Spleen (tissue), 13 donors: Measurements from ENCODE around the gene ZDHHC1. TPM values are rescaled to one million over a fixed set of nuclear protein-coding genes. Genes with fewer than 3 reads are reported as not detected.

ENCODE experiments used
- DNase-seq: peaks from one replicate; pipeline ENCODE4 v3.0.0-alpha.2; 2020
- H3K27ac ChIP-seq, 8 donors: fragments of 200-600 bp; sonication (generic) in 7 of 8; 1 replicate in 4 of 8; 2 replicates in 4 of 8; pipeline versions ENCODE4 v1.5.0 to v1.8.0; 2016 to 2021; ENCODE audit warnings: inconsistent platforms in 4 of 8, mild to moderate bottlenecking in 4 of 8, moderate library complexity in 1 of 8
- H3K27me3 ChIP-seq, 7 donors: fragments of 200-600 bp; sonication (generic) in 6 of 7; replicated peaks in 1 of 7; 1 replicate in 4 of 7; 2 replicates in 3 of 7; pipeline versions ENCODE4 v1.5.0 to v1.8.0; 2016 to 2021; ENCODE audit warnings: inconsistent platforms in 3 of 7, mild to moderate bottlenecking in 1 of 7
- H3K36me3 ChIP-seq, 6 donors: fragments of 200-600 bp; sonication (generic) in 5 of 6; 1 replicate in 4 of 6; 2 replicates in 2 of 6; pipeline versions ENCODE4 v1.5.0 to v1.8.0; 2016 to 2021; ENCODE audit warnings: inconsistent platforms in 2 of 6
- H3K4me1 ChIP-seq, 6 donors: fragments of 200-600 bp; sonication (generic) in 5 of 6; 1 replicate in 3 of 6; 2 replicates in 3 of 6; pipeline versions ENCODE4 v1.5.0 to v1.8.0; 2016 to 2021; ENCODE audit warnings: inconsistent platforms in 3 of 6
- H3K4me3 ChIP-seq, 8 donors: fragments of 200-600 bp; sonication (generic) in 7 of 8; 1 replicate in 4 of 8; 2 replicates in 4 of 8; pipeline versions ENCODE4 v1.5.0 to v1.8.0; 2016 to 2021; ENCODE audit warnings: inconsistent platforms in 4 of 8, mild to moderate bottlenecking in 4 of 8, moderate library complexity in 2 of 8
- H3K9me3 ChIP-seq, 8 donors: fragments of 200-600 bp; sonication (generic) in 7 of 8; 1 replicate in 4 of 8; 2 replicates in 4 of 8; pipeline versions ENCODE4 v1.5.0 to v1.8.0; 2016 to 2021; ENCODE audit warnings: inconsistent platforms in 4 of 8
- POLR2A ChIP-seq, 3 donors: fragments of 450-650 bp; IDR thresholded peaks; one replicate each; pipeline ENCODE4 v1.5.1; 2017; ENCODE audit warnings: antibody characterized with exemption in 3 of 3, mild to moderate bottlenecking in 1 of 3
- POLR2AphosphoS5 ChIP-seq, 3 donors: sonication (generic); formaldehyde crosslinking; IDR thresholded peaks; one replicate each; pipeline ENCODE4 v1.5.1; 2017; ENCODE audit warnings: antibody characterized with exemption in 3 of 3
- WGBS, 5 donors: extraction: QIAGEN DNeasy Blood & Tissue Kit in 3 of 5; methylation state at CpG; one replicate each; pipeline versions ENCODE4 v1.1.5 to v1.1.7; 2013 to 2018; 5-methylcytosine and 5-hydroxymethylcytosine counted together
- intact Hi-C: fragments of 100-400 bp; cut with DNase I; formaldehyde crosslinking; loops from one replicate; pipeline ENCODE4 v1.15.0; 2023; ENCODE audit warnings: low total_unique reads
- long read RNA-seq, 2 donors: transcript quantifications; one replicate each; lab custom pipeline, GENCODE V29; 2026
- polyA plus RNA-seq, 3 donors: library from polyadenylated mRNA; stranded (reverse); fragments of 200-250 nt; gene quantifications; one replicate each; pipeline ENCODE4 v1.2.1, GENCODE V29; 2013
- total RNA-seq, 7 donors: library from RNA; depleted of rRNA in 3 of 7; stranded (reverse); fragments of >200 nt in 3 of 7; fragmentation: NEBNext Ultra II Directional in 4 of 7; extraction: Animal tissue kit (Norgen Biotek cat#: 25700) in 4 of 7; gene quantifications; one replicate each; pipeline versions ENCODE4 v1.1.0 to v1.2.1, GENCODE V29; 2016 to 2021
- TF ChIP-seq, protein P1 (sequence below), 11 experiments: fragments of 200-600 bp in 7 of 11; fragments of 450-650 bp in 4 of 11; sonication (generic) in 4 of 11; IDR thresholded peaks in 8 of 11; conservative IDR thresholded peaks in 3 of 11; 1 replicate in 7 of 11; 2 replicates in 4 of 11; pipeline versions ENCODE4 v1.4.0 to v1.8.0; 2016 to 2021; ENCODE audit warnings: antibody characterized with exemption in 11 of 11, inconsistent platforms in 4 of 11, mild to moderate bottlenecking in 1 of 11
- donor health status: healthy with polysubstance abuse.
- donor health status: DM: no; HTN: no; CAD: no; lungs with moderate emphysema.
- donor health status: DM: no; HTN: no; CAD: no.
- donor health status: Bipolar disorder and iron deficiency.
- donor health status: healthy.
- donor health status: DM: no; HTN: no; CAD: no.
- donor health status: DM: yes; HTN: yes; CAD: no.

Gene ZDHHC1
- total RNA-seq: 10 to 100 TPM in 6 of 7 donors, 1 to 10 TPM in 1; 9.5 to 31.2 (median 20.6) TPM
- polyA plus RNA-seq: 1 to 10 TPM; 2.1 to 6.0 (median 2.3) TPM
- long read RNA-seq, donor 1: 0 reads
- long read RNA-seq, donor 2, partial matches to known transcripts: 0 of 2 reads
- long read RNA-seq, donor 2, other reads (novel, unspliced or antisense): 0 of 2 reads

- peak within 1 kb of the TSS; percentile 51 to 93 (median 88) for H3K27ac ChIP-seq
- no peaks in the 10 kb centered on the region for H3K9me3 ChIP-seq
- peaks cover 7 to 52% (median 35%) of the 10 kb centered on the region in 6 donors for H3K4me1 ChIP-seq
- peaks cover 0 to 25% (median 0%) of the 10 kb centered on the region in 7 donors for H3K27me3 ChIP-seq
- TF ChIP-seq, protein P1, sequence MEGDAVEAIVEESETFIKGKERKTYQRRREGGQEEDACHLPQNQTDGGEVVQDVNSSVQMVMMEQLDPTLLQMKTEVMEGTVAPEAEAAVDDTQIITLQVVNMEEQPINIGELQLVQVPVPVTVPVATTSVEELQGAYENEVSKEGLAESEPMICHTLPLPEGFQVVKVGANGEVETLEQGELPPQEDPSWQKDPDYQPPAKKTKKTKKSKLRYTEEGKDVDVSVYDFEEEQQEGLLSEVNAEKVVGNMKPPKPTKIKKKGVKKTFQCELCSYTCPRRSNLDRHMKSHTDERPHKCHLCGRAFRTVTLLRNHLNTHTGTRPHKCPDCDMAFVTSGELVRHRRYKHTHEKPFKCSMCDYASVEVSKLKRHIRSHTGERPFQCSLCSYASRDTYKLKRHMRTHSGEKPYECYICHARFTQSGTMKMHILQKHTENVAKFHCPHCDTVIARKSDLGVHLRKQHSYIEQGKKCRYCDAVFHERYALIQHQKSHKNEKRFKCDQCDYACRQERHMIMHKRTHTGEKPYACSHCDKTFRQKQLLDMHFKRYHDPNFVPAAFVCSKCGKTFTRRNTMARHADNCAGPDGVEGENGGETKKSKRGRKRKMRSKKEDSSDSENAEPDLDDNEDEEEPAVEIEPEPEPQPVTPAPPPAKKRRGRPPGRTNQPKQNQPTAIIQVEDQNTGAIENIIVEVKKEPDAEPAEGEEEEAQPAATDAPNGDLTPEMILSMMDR (IDR thresholded peaks at IDR 0.05 in 8 of 11, conservative IDR thresholded peaks at IDR 0.05 in 3 of 11): peak in 9 of 11 experiments; percentile 39 to 78 (median 63)
- peak in 1 of 3 donors; percentile 21 for TF ChIP-seq POLR2A (IDR thresholded peaks at IDR 0.05)
- peak; percentile 58 to 83 (median 78) for TF ChIP-seq POLR2AphosphoS5 (IDR thresholded peaks at IDR 0.05)
- peak; percentile 92 for DNase-seq
- H3K36me3 ChIP-seq: no peaks in the 10 kb centered on the region
- intact Hi-C loops: no loop called here
- WGBS, 5 donors: 2 to 4% (median 2%) methylated on average over 31 to 73 of the region's 73 CpGs
- H3K4me3 ChIP-seq: peak within 1 kb of the TSS; percentile 55 to 94 (median 81)
These were observed at the start of gene ZDHHC1 for GRCh38 chr16:67415872-67416793. Gene ZDHHC1 (minus strand): TSS chr16:67416477. CDS start chr16:67407775, 8,702 bp downstream.

GRCh38 chr16:67464565-67464964 is 48.3 kb upstream of the ZDHHC1 start:
- 67 to 100% (median 78%) methylated on average over 1 to 2 of the region's 2 CpGs for WGBS, 5 donors
- Histone ChIP-seq H3K4me3 (no peak overlapping the region), H3K27ac (no peak overlapping the region), H3K27me3 (no peaks in the 10 kb centered on the region), H3K9me3 (no peaks in the 10 kb centered on the region), H3K36me3 (peaks cover 0 to 50% (median 5%) of the 10 kb centered on the region in 6 donors), H3K4me1 (peaks cover 28 to 100% (median 88%) of the 10 kb centered on the region in 6 donors)
- no peak for DNase-seq
- intact Hi-C loops: loop anchor here (5.0 kb wide), 1 partner anchor 37 kb away; no protein-coding TSS in a partner anchor
- TF ChIP-seq, protein P1 (IDR thresholded peaks at IDR 0.05 in 8 of 11, conservative IDR thresholded peaks at IDR 0.05 in 3 of 11): no peak

- peaks cover 0 to 57% (median 5%) of the 10 kb centered on the region in 6 donors for H3K36me3 ChIP-seq
- no peak for DNase-seq
- no peaks in the 10 kb centered on the region for H3K27me3 ChIP-seq
- H3K9me3 ChIP-seq: no peaks in the 10 kb centered on the region
- H3K4me1 ChIP-seq: peaks cover 37 to 100% (median 88%) of the 10 kb centered on the region in 6 donors
- H3K4me3 ChIP-seq: no peak overlapping the region
- WGBS, 5 donors: 91 to 100% (median 94%) methylated on average over 2 to 4 of the region's 4 CpGs
- intact Hi-C loops: loop anchor here (5.0 kb wide), 1 partner anchor 36 kb away; no protein-coding TSS in a partner anchor
- TF ChIP-seq POLR2AphosphoS5 (IDR thresholded peaks at IDR 0.05) (no peak), POLR2A (IDR thresholded peaks at IDR 0.05) (no peak)
- TF ChIP-seq, protein P1 (IDR thresholded peaks at IDR 0.05 in 8 of 11, conservative IDR thresholded peaks at IDR 0.05 in 3 of 11): no peak
- H3K27ac ChIP-seq: no peak overlapping the region
These were observed 47.4 kb upstream of the ZDHHC1 start for GRCh38 chr16:67463691-67464090.
